HS-5 (cell line): ENCODE results near the gene TRIM16.
A peak's percentile ranks its signal among the peaks of the same experiment; 100 is the strongest.
"Not testable (repeated sequence)": the region's sequence is repeated elsewhere in the genome, so short reads cannot be mapped to it uniquely, and the experiment has no call there.

Source experiments
- DNase-seq: peaks from one replicate; pipeline ENCODE4 v3.0.0-alpha.2; 2012; ENCODE audit warnings: low read depth

TRIM16 gene

DNA sequence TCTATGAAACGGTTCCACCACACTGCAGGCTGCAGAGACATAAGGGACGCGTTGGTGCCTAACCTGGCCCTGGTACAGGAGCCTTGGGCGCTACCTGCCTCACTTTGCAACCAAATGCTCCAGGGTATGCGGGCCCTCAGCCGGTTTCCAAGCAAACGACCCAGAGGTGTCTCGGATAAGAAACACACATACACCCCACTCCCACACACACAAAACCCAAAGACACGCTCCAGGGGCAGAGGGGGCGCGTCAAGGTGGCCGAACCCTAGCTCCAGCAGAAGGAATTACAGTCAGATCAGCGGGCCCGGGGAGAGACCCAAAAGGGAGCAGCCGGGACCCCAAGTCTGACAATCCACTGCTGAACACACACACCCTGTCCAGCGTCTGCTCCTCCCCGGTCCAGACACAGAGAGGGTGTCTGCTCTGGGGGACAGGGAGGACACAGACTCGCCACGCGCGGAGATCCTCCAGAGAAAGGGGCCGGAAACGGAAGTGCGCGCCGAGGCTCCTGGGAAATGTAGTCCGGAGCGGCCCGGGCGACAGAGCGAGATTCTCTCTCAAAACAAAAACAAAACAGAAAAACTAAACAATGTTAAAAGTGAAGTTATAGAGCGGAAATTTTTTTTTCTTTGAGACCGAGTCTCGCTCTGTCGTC lies at the start of gene TRIM16:
TRIM16 (minus strand) TSS at position 488 of the 655 bp plus-strand sequence. CDS start 32,702 bp downstream, outside the sequence.
- DNase-seq = peak; percentile 6

- DNase-seq = not testable (repeated sequence)
Observed at GRCh38 chr17:15733174-15733789, 49.2 kb upstream of the TRIM16 start.

DNA sequence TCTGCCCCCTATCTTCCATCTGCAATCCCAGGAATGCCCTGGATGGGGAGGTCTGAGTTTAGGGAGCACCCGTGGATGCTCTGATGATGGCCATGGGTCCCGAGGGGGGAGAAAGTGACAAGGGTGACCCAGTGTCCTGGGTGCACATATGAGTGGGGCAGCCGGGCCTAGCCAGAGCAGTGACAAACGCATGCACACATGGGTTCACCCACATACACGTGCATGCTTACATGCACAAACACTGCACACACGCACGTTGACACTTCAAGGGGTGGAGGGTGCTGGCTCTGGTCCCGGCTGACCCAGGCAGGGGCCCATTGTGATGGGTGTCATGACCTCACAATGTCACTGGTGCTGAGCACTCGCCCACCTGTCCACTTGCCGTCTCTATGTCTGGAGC lies 47.8 kb upstream of the TRIM16 start, which contains the start of gene TBC1D26:
TBC1D26 (plus strand) TSS at position 384 of the 400 bp plus-strand sequence. CDS start 3,066 bp downstream, outside the sequence.
- not testable (repeated sequence) for DNase-seq

- DNase-seq = not testable (repeated sequence)
Observed at GRCh38 chr17:15730535-15730934, 46.4 kb upstream of the TRIM16 start.

GRCh38 chr17:15716601-15717563 lies 32.8 kb upstream of the TRIM16 start:
- not testable (repeated sequence) for DNase-seq

DNA sequence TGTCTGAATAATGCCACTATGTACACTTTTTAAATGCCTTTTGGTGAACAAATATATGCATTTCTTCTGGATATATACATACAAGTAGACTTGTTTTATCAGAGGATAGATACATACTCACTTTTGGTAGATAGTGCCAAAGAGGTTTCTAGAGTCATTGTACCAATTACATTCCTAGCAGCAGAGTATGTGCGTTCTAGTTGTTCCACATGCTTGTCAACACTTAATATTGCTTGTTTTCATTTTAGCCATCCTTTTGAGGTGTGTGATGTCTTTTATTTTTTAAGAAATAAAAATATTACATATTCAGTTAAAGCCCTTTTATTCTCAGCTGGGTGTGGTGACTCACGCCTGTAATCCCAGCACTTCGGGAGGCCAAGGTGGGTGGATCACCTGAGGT lies 24.8 kb upstream of the TRIM16 start:
- not testable (repeated sequence) for DNase-seq

- DNase-seq = not testable (repeated sequence)
Observed at GRCh38 chr17:15704813-15705212, 20.7 kb upstream of the TRIM16 start.

- not testable (repeated sequence) for DNase-seq
Observed at GRCh38 chr17:15704239-15704638, 20.1 kb upstream of the TRIM16 start.

GRCh38 chr17:15699937-15700336 lies 15.8 kb upstream of the TRIM16 start:
- not testable (repeated sequence) for DNase-seq

DNA sequence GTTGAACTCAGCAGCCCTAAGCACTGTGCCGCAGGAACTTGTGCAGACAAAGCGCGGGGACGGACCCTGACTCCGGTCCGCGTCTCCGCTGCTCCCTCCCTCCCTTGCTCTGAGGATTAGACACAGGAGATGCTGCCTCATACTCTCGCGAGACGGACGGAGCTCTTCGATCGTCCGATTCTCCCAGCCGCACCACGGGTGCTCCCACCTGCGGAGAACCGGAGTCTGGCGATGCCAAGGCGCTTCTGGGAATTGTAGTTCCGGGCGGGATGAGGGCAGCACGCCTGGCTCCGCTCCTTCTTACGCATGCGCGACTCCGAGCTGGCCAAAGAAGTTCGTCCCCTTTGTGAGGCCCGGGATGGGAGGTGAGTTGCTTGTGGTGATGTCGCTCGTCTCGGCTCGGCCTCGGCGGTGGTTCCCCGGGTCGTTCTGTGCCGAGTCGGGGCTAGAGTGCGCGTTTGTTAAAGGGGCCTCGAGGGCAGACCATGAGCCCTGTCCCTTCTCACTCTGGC lies 15.4 kb upstream of the TRIM16 start, which contains the start of gene ZNF286A:
ZNF286A (plus strand) TSS at position 340 of the 512 bp plus-strand sequence. CDS start 578 bp downstream, outside the sequence.
- DNase-seq = peak; percentile 92

DNA sequence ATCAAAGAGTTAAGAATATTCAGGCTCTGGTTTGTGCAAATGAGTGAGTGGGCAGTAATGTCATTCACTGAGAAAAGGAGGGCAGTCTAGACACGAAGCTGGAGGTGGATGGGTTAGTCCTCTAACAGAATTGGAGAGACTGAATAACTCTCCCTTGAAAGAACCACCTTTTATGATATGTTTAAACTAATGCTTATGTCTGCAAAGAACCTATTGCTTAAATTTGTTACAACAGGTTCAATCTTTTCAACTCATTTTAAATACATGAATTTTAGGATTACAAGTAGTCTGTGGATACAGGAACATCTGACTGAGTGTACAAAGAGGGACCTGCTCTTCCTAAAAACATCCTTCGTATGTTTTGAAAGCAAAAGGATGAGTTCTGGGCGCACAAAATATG lies 14.9 kb upstream of the TRIM16 start:
- DNase-seq = not testable (repeated sequence)

GRCh38 chr17:15687494-15687893 lies 3.4 kb upstream of the TRIM16 start:
- not testable (repeated sequence) for DNase-seq

- DNase-seq = not testable (repeated sequence)
Observed at GRCh38 chr17:15683135-15683534, 976 bp downstream of the TRIM16 start.

- DNase-seq = not testable (repeated sequence)
Observed at GRCh38 chr17:15675991-15676390, 8.1 kb downstream of the TRIM16 start.

DNA sequence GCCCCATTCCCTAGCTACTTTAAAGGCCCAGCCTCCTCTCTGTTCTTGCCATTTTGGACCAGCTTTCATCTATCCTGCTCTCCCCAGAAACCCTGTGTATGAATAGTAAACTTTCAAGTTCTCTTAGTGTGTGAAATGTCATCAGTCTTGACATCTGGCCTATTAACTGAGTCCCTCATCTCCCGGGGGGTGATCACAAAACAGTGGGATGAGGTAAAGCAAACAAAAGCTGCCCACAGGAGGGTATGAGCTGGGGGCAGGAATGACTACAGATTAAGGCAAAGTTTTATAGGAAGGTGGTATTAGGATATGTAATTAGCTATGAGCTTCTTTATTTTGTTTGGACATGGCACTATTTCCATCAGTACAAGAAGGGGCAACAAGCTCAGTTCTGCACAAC lies 9.5 kb downstream of the TRIM16 start:
- not testable (repeated sequence) for DNase-seq

GRCh38 chr17:15669526-15669925 lies 14.6 kb downstream of the TRIM16 start:
- DNase-seq = not testable (repeated sequence)

- no peak for DNase-seq
Observed at GRCh38 chr17:15663691-15664090, 20.4 kb downstream of the TRIM16 start.

DNA sequence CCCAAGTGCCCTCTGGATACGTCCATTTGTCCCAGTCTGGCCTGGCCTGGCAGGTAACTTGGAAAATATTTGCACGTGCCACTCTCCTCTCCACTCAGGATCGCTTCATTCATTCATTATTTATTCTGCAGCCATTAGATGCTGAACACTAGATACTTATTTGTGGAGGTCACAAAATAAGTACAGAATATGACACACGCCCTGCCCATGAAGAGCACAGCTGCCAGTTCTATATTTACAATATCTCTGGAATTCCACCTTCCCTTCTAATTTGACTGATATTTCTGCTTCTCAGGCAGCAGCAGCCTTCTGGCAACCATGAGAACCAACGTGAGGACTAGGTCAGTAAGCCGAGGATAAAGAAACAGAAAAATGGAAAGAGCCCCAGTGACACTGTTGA lies 20.9 kb downstream of the TRIM16 start:
- DNase-seq = no peak

GRCh38 chr17:15662681-15663080 lies 21.4 kb downstream of the TRIM16 start:
- DNase-seq = no peak

DNA sequence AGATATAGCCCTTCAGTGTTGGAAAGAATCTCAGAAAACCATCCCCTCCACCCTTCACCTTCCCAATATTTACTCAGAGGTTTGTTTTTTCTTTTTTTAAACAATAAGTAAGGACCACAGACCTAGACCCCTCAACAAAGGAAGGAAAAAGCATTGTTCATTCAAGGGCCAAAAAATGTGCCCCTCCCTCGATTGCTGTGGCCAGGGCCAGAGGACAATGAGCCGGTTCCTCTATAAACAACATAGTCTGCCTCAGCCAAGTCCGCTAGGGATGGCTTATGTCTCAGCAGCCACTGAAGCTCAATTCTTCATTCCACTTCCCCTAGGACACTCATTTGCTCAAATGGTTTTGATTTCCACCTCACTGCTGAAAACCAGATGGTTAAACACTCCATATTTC lies 24.0 kb downstream of the TRIM16 start:
- no peak for DNase-seq

- DNase-seq = no peak
Observed at GRCh38 chr17:15659663-15660062, 24.4 kb downstream of the TRIM16 start.

DNA sequence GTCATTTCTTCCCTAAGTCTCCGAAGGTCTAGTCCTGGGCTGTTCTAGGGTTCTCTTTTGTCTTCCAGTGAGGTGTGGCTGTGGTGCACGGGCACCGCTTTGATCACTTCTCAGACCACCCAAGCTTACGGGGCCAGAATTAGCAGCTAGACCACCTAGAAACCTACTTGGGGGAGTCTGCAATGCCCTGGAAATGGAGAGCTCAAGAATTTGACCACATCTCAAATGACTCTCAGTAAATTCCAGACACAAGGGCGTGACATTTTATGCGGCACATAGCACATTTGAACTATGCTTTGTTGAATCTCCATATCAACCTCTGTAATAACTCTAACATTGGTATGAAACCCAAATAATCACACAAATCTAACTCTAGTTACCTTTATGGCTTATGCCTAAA lies 24.9 kb downstream of the TRIM16 start:
- DNase-seq = no peak
